SK-N-SH treated with all-trans-retinoic acid at 6 μM for 48 hours (cell line): ENCODE measurements around the gene KLHDC10.

ENCODE experiments used
- ATAC-seq: fragments of 200-7000 bp; cut with Tn5 transposase; 3 replicates; pipeline ENCODE4 v1.9.1; 2020; ENCODE audit warnings: mild to moderate bottlenecking, moderate library complexity
- ARNTL ChIP-seq: fragments of 450-650 bp; formaldehyde crosslinking; IDR thresholded peaks from 2 replicates; pipeline ENCODE4 v1.5.0; 2020; ENCODE audit warnings: low read depth, mild to moderate bottlenecking, moderate library complexity, borderline replicate concordance
- CSDC2 ChIP-seq: fragments of 250-450 bp; sonication (Bioruptor Pico); IDR thresholded peaks from 2 replicates; pipeline ENCODE4 v1.5.0; 2020; ENCODE audit warnings: mild to moderate bottlenecking, moderate library complexity
- ESRRG ChIP-seq: fragments of 250-450 bp; sonication (Bioruptor Pico); IDR thresholded peaks from 2 replicates; pipeline ENCODE4 v1.6.1; 2021; ENCODE audit warnings: mild to moderate bottlenecking
- GLIS3 ChIP-seq: fragments of 250-450 bp; sonication (Bioruptor Pico); IDR thresholded peaks from 2 replicates; pipeline ENCODE4 v1.5.0; 2020; ENCODE audit warnings: mild to moderate bottlenecking, moderate library complexity
- ISL1 ChIP-seq: fragments of 250-450 bp; sonication (Bioruptor Pico); IDR thresholded peaks from 2 replicates; pipeline ENCODE4 v2.1.2; 2022; ENCODE audit warnings: mild to moderate bottlenecking, moderate library complexity
- OSR1 ChIP-seq: fragments of 250-450 bp; sonication (Bioruptor Pico); IDR thresholded peaks from 2 replicates; pipeline ENCODE4 v1.8.0; 2022; ENCODE audit warnings: moderate library complexity, mild to moderate bottlenecking, inconsistent platforms
- PPARA ChIP-seq: fragments of 250-450 bp; sonication (Bioruptor Pico); IDR thresholded peaks from 2 replicates; pipeline ENCODE4 v1.5.0; 2020; ENCODE audit warnings: mild to moderate bottlenecking, borderline replicate concordance
- TCF4 ChIP-seq: fragments of 250-450 bp; sonication (Bioruptor Pico); IDR thresholded peaks from 2 replicates; pipeline ENCODE4 v1.8.0; 2021; ENCODE audit warnings: mild to moderate bottlenecking, moderate library complexity, borderline replicate concordance
- ZC3H10 ChIP-seq: fragments of 250-450 bp; sonication (Bioruptor Pico); IDR thresholded peaks from 2 replicates; pipeline ENCODE4 v1.5.1; 2021; ENCODE audit warnings: mild to moderate bottlenecking, moderate library complexity
- ZFP3 ChIP-seq: fragments of 250-450 bp; sonication (Bioruptor Pico); IDR thresholded peaks from 2 replicates; pipeline ENCODE4 v1.5.0; 2020; ENCODE audit warnings: mild to moderate bottlenecking, moderate library complexity
- ZFP30 ChIP-seq: fragments of 450-650 bp; formaldehyde crosslinking; IDR thresholded peaks from 2 replicates; pipeline ENCODE4 v1.5.0; 2022; ENCODE audit warnings: mild to moderate bottlenecking, moderate library complexity
- ZNF565 ChIP-seq: fragments of 450-650 bp; formaldehyde crosslinking; conservative IDR thresholded peaks from 2 replicates; pipeline ENCODE4 v1.5.0; 2020; ENCODE audit warnings: low read depth, mild to moderate bottlenecking, moderate library complexity
- ZNF8 ChIP-seq: fragments of 450-650 bp; formaldehyde crosslinking; IDR thresholded peaks from 2 replicates; pipeline ENCODE4 v1.5.0; 2020; ENCODE audit warnings: mild to moderate bottlenecking, moderate library complexity
- TF ChIP-seq, protein P1 (sequence below): fragments of 250-450 bp; sonication (Bioruptor Pico); IDR thresholded peaks from 2 replicates; pipeline ENCODE4 v1.8.0; 2020; ENCODE audit warnings: mild to moderate bottlenecking, moderate library complexity, borderline replicate concordance
- TF ChIP-seq, protein P2 (sequence below): fragments of 250-450 bp; sonication (Bioruptor Pico); IDR thresholded peaks from 2 replicates; pipeline ENCODE4 v1.5.1; 2020; ENCODE audit warnings: low read depth, mild to moderate bottlenecking, moderate library complexity
- TF ChIP-seq, protein P3 (sequence below): fragments of 250-450 bp; sonication (Bioruptor Pico); IDR thresholded peaks from 2 replicates; pipeline ENCODE4 v1.5.0; 2020; ENCODE audit warnings: mild to moderate bottlenecking, moderate library complexity
- TF ChIP-seq, protein P4 (sequence below): fragments of 250-450 bp; sonication (Bioruptor Pico); IDR thresholded peaks from 2 replicates; pipeline ENCODE4 v1.8.0; 2021; ENCODE audit warnings: low read depth, mild to moderate bottlenecking, moderate library complexity, borderline replicate concordance
- TF ChIP-seq, protein P5 (sequence below): fragments of 250-450 bp; sonication (Bioruptor Pico); IDR thresholded peaks from 2 replicates; pipeline ENCODE4 v1.5.1; 2021; ENCODE audit warnings: mild to moderate bottlenecking, moderate library complexity

KLHDC10 gene, protein sequence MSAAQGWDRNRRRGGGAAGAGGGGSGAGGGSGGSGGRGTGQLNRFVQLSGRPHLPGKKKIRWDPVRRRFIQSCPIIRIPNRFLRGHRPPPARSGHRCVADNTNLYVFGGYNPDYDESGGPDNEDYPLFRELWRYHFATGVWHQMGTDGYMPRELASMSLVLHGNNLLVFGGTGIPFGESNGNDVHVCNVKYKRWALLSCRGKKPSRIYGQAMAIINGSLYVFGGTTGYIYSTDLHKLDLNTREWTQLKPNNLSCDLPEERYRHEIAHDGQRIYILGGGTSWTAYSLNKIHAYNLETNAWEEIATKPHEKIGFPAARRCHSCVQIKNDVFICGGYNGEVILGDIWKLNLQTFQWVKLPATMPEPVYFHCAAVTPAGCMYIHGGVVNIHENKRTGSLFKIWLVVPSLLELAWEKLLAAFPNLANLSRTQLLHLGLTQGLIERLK

DNA sequence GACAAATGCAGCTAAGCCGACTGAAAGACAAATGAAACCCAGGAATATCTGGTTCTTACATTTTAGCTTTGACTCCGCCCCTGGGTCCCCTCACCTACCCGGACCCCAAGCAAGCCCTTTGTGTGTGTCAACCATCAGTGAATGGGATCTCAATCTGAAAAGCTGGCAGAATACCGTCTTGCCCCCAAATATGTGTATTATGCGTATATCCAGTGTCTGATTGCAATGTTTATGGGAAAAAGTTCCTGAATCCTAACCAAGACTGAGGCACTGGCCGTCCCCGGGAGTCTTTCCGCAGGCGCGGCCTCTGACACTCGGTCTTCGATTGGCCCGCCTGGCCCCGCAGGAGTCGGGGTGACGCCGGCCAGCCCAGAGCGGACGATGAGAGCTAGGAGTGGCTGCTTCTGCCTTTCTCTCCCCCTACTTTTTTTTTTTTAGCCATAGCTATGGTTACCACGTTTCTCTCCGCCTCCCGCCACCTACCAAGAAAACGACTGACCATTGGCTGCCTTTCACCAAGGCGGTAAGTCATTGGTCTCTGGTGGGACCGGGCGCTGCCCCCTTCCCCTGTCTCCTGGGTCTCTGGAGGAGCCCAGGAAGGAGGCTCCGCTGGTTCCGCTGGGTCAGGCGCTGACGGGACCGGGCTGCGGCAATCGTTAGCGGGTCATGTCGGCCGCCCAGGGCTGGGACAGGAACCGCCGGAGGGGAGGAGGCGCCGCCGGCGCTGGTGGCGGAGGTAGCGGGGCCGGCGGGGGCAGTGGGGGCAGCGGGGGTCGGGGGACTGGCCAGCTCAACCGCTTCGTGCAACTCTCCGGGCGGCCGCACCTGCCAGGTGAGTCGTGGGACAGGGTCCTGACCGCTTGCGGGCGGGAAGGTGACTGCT, at the start of gene KLHDC10:
TSS of gene KLHDC10 (plus strand) at position 557 of the 883 bp plus-strand sequence. CDS start at position 667, 110 bp downstream.
- peak; percentile 97 for ATAC-seq

DNA sequence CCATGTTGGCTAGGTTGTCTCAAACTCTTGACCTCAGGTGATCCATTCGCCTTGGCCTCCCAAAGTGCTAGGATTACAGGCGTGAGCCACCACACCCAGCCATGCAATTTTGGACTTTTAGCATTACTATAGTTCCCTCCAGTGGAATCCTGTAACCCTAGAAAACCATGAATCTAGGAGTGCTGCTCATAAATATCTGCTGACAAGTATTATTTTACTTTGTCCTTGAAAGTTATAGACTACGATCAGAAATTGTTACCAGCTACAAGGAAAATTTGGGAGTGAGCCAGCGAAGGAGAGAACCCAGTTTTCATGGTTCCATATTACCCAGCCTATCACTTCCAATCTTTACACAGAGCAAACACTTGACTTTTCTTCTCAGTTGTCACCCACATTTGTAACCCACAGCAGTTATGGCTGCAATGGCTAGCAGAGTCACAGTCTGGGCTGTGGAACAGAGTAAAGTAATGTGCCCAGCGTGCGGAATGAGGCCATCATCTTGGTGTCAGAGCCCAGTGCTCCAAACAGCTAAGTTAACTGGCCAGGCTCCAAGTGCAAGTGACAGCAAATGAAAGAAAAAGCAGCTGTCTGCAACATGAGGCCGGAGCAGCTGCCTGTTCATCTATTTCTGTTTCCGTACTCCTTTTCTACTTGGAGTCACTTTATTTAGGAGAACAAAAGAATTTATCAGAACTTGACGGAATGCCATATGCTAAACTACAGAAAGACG, 49.1 kb upstream of the KLHDC10 start:
- ATAC-seq = no peak
- no peak for TF ChIP-seq GLIS3 (CRISPR knock-in tag)
- no peak for TF ChIP-seq ZC3H10
- TF ChIP-seq, protein P1, sequence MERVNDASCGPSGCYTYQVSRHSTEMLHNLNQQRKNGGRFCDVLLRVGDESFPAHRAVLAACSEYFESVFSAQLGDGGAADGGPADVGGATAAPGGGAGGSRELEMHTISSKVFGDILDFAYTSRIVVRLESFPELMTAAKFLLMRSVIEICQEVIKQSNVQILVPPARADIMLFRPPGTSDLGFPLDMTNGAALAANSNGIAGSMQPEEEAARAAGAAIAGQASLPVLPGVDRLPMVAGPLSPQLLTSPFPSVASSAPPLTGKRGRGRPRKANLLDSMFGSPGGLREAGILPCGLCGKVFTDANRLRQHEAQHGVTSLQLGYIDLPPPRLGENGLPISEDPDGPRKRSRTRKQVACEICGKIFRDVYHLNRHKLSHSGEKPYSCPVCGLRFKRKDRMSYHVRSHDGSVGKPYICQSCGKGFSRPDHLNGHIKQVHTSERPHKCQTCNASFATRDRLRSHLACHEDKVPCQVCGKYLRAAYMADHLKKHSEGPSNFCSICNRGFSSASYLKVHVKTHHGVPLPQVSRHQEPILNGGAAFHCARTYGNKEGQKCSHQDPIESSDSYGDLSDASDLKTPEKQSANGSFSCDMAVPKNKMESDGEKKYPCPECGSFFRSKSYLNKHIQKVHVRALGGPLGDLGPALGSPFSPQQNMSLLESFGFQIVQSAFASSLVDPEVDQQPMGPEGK (CRISPR knock-in tag) = no peak
- no peak for TF ChIP-seq OSR1 (CRISPR knock-in tag)
- no peak for TF ChIP-seq ISL1 (CRISPR knock-in tag)
- no peak for TF ChIP-seq CSDC2 (CRISPR knock-in tag)
- TF ChIP-seq, protein P2, sequence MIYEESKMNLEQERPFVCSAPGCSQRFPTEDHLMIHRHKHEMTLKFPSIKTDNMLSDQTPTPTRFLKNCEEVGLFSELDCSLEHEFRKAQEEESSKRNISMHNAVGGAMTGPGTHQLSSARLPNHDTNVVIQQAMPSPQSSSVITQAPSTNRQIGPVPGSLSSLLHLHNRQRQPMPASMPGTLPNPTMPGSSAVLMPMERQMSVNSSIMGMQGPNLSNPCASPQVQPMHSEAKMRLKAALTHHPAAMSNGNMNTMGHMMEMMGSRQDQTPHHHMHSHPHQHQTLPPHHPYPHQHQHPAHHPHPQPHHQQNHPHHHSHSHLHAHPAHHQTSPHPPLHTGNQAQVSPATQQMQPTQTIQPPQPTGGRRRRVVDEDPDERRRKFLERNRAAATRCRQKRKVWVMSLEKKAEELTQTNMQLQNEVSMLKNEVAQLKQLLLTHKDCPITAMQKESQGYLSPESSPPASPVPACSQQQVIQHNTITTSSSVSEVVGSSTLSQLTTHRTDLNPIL (CRISPR knock-in tag) = no peak
- TF ChIP-seq PPARA (CRISPR knock-in tag) = no peak
- no peak for TF ChIP-seq TCF4 (CRISPR knock-in tag)
- TF ChIP-seq, protein P3, sequence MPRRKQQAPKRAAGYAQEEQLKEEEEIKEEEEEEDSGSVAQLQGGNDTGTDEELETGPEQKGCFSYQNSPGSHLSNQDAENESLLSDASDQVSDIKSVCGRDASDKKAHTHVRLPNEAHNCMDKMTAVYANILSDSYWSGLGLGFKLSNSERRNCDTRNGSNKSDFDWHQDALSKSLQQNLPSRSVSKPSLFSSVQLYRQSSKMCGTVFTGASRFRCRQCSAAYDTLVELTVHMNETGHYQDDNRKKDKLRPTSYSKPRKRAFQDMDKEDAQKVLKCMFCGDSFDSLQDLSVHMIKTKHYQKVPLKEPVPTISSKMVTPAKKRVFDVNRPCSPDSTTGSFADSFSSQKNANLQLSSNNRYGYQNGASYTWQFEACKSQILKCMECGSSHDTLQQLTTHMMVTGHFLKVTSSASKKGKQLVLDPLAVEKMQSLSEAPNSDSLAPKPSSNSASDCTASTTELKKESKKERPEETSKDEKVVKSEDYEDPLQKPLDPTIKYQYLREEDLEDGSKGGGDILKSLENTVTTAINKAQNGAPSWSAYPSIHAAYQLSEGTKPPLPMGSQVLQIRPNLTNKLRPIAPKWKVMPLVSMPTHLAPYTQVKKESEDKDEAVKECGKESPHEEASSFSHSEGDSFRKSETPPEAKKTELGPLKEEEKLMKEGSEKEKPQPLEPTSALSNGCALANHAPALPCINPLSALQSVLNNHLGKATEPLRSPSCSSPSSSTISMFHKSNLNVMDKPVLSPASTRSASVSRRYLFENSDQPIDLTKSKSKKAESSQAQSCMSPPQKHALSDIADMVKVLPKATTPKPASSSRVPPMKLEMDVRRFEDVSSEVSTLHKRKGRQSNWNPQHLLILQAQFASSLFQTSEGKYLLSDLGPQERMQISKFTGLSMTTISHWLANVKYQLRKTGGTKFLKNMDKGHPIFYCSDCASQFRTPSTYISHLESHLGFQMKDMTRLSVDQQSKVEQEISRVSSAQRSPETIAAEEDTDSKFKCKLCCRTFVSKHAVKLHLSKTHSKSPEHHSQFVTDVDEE (CRISPR knock-in tag) = no peak
- TF ChIP-seq, protein P4, sequence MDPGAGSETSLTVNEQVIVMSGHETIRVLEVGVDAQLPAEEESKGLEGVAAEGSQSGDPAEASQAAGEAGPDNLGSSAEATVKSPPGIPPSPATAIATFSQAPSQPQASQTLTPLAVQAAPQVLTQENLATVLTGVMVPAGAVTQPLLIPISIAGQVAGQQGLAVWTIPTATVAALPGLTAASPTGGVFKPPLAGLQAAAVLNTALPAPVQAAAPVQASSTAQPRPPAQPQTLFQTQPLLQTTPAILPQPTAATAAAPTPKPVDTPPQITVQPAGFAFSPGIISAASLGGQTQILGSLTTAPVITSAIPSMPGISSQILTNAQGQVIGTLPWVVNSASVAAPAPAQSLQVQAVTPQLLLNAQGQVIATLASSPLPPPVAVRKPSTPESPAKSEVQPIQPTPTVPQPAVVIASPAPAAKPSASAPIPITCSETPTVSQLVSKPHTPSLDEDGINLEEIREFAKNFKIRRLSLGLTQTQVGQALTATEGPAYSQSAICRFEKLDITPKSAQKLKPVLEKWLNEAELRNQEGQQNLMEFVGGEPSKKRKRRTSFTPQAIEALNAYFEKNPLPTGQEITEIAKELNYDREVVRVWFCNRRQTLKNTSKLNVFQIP (CRISPR knock-in tag) = no peak
- TF ChIP-seq ZFP3 (CRISPR knock-in tag) = no peak
- no peak for TF ChIP-seq ZFP30 (CRISPR knock-in tag)
- TF ChIP-seq ESRRG = no peak
- no peak for TF ChIP-seq ZNF8 (CRISPR knock-in tag)
- TF ChIP-seq, all 23 proteins: peak for 0

More for the DNA sequence above, at the start of gene KLHDC10:
- TF ChIP-seq TCF4 (CRISPR knock-in tag) (0 out of 2 replicates have a peak, but pooled peaks have one; percentile 14), ZNF8 (CRISPR knock-in tag) (0 out of 2 replicates have a peak, but pooled peaks have one; percentile 11), ZNF565 (CRISPR knock-in tag) (no peak), ISL1 (CRISPR knock-in tag) (no peak)

DNA sequence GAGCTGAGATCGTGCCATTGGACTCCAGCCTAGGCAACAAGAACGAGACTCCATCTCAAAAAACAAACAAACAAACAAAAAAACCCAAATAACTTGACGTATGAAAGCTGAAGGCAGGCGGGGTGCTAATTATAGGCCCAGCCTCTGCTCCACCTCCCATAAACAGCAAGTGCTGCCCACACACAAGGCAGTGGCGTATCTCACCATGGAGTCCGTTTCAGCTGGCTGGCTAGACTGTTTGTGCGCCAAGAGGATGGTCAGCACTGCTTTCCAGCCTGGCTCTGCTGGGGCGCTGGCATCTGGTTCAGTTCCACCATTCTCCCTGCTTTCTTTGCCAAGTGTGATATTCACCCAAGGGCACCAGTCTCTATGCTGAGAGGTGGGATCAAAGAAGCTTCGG, 48.2 kb upstream of the KLHDC10 start:
- TF ChIP-seq, protein P2 (CRISPR knock-in tag) = no peak
- TF ChIP-seq ZNF8 (CRISPR knock-in tag) (no peak), ARNTL (CRISPR knock-in tag) (no peak), ZC3H10 (no peak)
- TF ChIP-seq, protein P5, sequence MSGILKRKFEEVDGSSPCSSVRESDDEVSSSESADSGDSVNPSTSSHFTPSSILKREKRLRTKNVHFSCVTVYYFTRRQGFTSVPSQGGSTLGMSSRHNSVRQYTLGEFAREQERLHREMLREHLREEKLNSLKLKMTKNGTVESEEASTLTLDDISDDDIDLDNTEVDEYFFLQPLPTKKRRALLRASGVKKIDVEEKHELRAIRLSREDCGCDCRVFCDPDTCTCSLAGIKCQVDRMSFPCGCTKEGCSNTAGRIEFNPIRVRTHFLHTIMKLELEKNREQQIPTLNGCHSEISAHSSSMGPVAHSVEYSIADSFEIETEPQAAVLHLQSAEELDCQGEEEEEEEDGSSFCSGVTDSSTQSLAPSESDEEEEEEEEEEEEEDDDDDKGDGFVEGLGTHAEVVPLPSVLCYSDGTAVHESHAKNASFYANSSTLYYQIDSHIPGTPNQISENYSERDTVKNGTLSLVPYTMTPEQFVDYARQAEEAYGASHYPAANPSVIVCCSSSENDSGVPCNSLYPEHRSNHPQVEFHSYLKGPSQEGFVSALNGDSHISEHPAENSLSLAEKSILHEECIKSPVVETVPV (CRISPR knock-in tag) = no peak
- ATAC-seq = no peak
